Coronary artery (tissue), 2 donors: ENCODE data around the gene SPRY4.

Experiments used
- DNase-seq: peaks from one replicate; pipeline ENCODE4 v3.0.0-alpha.2; 2017; ENCODE audit warnings: low spot score
- H3K27ac ChIP-seq, 2 donors: fragments of 200-600 bp; sonication (generic); one replicate each; pipeline ENCODE4 v1.5.1; 2016 to 2019
- H3K4me3 ChIP-seq: fragments of 200-600 bp; sonication (generic); 2 replicates; pipeline ENCODE4 v1.5.1; 2016; ENCODE audit warnings: mild to moderate bottlenecking, moderate library complexity
- CTCF ChIP-seq: fragments of 200-600 bp; sonication (generic); IDR thresholded peaks from one replicate; pipeline ENCODE4 v1.5.1; 2019; ENCODE audit warnings: antibody characterized with exemption

The SPRY4 gene

GRCh38 chr5:142286111-142286510, 38.7 kb downstream of the SPRY4 start:
- no peak for TF ChIP-seq CTCF
- Histone ChIP-seq H3K4me3 (no peak overlapping the region), H3K27ac (no peak overlapping the region)
- no peak for DNase-seq

- H3K4me3 ChIP-seq, result no peak overlapping the region
- H3K27ac ChIP-seq, result no peak overlapping the region
- TF ChIP-seq CTCF, result no peak
- no peak for DNase-seq
These were observed 41.5 kb downstream of the SPRY4 start for GRCh38 chr5:142283304-142283703.

- H3K4me3 ChIP-seq, result no peak overlapping the region
- H3K27ac ChIP-seq, result no peak overlapping the region
- no peak for TF ChIP-seq CTCF
- no peak for DNase-seq
These were observed 42.9 kb downstream of the SPRY4 start for GRCh38 chr5:142281966-142282365.

- no peak for DNase-seq
- Histone ChIP-seq H3K27ac (peak overlapping the region; percentile 84 to 87), H3K4me3 (no peak overlapping the region)
- TF ChIP-seq CTCF, result no peak
These were observed 43.8 kb downstream of the SPRY4 start for GRCh38 chr5:142281008-142281367.

- TF ChIP-seq CTCF, result no peak
- DNase-seq, result peak; percentile 93
- Histone ChIP-seq H3K27ac (peak overlapping the region; percentile 84 to 87), H3K4me3 (peak overlapping the region; percentile 11)
These were observed 44.5 kb downstream of the SPRY4 start for GRCh38 chr5:142280066-142281007.

GRCh38 chr5:142278627-142279026, 46.2 kb downstream of the SPRY4 start:
- TF ChIP-seq CTCF, result no peak
- no peak overlapping the region for H3K4me3 ChIP-seq
- H3K27ac ChIP-seq, result no peak overlapping the region
- DNase-seq, result no peak

- no peak for TF ChIP-seq CTCF
- no peak overlapping the region for H3K27ac ChIP-seq
- H3K4me3 ChIP-seq, result no peak overlapping the region
- DNase-seq, result no peak
These were observed 47.0 kb downstream of the SPRY4 start for GRCh38 chr5:142277796-142278195.
